AG08395 (cell line): ENCODE data around the gene SH2D3A.
"Not testable (repeated sequence)": the region's sequence is repeated elsewhere in the genome, so short reads cannot be mapped to it uniquely, and the experiment has no call there.

Experiments used
- DNase-seq: peaks from one replicate; pipeline ENCODE4 v3.0.0; 2012; ENCODE audit warnings: mixed read lengths, low spot score

SH2D3A gene

DNA sequence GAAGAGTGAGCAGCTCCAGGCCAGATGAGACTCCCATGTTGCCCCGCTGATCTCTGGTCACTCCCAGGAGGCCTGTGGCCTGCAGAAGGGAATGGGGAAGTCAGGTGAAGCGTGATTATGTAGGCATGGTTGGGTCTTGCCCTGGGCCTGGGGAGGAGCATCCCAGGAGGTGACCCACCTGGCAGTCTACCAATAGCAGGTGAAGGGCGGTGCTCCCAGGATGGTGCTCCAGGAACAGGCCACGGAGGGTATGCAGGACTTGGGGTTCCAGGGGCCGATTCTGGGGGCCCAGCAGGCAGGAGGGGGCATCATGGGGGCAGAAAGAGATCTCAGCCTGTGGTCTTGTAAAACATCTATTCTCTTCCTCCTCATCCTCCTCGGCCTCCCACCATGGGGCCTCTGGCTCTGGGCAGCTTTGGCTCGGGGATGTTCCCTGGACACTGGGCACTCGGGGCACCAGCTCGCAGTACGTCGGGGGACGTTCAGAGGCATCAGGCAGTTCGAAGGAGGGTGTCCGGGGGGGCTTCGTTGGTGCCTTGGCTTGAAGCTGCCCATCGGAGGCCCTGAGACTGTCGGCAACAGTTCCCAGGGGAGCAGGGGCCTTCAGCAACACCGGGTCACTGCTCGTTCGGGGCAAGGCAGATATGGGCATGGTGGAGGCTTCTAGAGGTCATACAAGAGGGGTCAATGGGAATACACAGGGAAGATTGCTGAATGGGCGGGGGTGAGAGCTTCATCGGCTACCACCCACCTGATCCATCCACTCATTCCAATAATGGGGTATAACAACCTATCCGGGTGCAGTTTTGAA is 12.4 kb downstream of the SH2D3A start:
- no peak for DNase-seq

DNA sequence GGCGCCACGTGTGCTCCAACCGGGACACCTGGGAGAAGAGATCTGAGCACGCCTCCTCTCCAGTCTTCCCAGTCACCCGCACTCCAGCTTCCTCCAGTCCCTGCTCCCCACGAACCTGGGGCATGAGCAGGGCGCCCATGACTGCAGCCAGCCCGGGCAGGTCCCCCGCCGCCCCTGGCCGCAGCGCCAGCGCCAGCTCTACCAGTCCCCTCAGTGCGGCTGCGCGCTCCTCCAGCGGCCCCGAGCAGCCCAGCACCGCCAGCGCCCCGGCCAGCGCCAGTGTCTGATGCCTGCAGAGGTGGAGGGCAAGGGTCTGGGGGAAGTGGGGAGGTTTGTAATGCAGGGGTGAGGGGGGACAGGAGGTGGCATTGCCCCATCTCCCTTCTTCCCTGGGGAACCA is 13.1 kb downstream of the SH2D3A start:
- no peak for DNase-seq

DNA sequence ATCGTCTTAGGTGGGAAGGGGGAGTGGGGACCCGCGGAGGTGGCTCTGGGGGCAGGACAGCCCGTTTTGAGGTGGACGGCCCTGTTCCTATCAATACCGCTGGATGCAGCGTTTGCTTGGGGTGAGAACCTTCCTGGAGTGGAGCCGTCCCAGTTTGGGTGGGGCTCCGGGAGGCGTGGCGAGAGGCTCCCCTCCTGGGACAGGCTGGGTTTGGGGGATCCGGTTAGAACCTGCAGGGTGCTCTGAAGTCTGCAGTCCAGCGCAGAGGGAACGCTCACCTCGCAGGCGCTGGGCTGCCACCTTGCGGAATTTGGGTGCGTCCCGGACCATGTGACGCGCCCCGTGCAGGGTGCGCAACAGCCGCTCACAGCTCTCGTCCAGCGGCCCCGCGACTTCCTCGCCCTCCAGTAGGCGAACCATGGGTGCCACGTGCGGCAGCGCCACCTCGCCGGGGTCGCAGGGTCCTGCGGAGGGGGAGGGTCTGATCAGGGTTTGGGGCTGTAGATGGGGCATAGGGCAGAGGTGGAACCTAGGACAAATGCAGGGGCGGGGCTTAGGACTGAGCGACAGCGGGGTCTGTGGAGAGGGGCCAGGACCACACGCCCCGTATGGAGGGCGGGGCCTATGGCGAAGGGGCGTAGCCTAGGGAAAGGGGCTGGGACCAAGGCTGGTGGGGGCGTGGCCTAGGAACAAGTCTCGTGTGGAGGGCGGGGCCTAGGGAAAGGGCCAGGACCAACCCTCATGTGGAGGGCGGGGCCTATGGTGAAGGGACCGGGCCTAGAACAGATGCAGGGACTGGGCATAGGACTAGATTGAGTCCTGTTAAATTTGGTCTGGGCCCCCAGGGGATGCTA is 13.8 kb downstream of the SH2D3A start:
- DNase-seq = peak; percentile 85

DNA sequence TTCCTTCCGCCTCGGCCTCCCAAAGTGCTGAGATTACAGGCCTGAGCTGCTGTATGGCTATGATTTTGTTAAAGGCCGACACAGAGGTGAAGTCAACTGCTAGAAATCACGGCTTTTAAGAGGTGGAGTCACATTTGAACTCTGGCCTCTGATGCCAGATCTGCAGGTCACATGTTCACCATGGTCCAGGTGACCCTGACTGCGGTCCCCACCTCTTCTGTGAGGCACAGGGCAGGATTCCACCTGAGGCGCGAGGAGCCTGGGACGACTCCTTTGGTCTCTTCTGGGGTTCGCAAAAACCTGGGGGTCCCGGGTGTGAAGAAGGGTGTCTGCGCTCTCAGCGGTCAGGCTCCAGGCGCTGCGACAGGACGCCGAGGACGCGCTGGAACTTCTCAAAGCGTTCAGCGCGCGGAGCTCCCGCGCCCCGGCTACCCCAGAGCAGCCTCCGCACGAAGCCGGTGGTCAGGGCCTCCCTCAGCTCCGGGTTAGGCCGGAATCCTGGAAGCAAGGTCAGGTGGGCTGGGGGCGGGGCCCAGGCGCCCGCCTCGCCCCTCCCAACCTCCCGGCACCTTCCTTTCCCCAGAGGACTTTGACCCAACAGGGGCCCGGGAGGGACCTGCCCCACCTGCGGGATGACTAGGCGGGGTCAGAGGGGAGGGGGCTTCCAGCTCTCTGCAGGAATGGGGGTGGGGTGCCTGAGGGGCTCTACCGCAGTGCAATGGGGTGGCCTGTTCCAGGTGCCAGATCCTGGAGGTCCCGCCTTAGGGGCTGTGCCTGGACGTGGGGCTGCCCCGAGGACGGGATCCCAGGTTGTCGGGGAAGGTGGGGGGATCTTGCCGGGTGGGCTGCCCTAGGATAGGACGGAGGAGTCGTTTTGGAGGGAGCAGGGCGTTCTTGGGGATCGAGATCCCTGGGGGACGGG is 14.7 kb downstream of the SH2D3A start:
- no peak for DNase-seq

DNA sequence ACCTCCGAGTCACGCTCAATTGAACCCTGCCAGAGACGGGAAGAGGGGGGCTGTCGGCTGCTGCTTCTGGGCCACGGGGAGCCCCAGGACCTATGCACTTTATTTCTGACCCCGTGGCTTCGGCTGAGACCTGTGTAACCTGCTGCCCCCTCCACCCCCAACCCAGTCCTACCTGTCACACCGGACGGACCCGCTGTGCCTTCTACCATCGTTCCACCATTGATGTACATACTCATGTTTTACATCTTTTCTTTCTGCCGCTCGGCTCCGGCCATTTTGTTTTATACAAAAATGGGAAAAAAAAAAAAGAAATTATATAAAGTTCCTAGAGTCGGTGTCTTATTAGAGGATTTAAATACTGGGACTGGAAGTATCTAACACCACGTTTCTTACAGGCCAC is 16.0 kb downstream of the SH2D3A start:
- DNase-seq = no peak

DNA sequence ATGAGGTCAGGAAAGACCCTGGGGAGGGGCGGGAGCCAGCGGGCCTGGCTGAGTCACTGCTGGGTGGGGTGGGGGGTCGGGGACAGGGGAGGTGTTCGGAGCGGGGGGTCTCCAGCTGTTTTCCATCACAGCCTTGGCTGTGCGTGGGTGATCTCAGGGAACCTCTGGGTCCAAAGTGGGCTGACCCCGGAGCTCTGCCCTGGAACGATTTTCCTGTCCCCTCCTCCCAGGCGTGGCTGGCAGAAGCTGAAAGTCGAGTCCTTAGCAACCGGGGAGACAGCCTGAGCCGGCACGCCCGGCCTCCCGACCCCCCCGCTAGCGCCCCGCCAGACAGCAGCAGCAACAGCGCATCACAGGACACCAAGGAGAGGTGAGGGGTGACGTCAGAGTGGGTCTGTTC is 17.2 kb downstream of the SH2D3A start:
- DNase-seq = no peak

DNA sequence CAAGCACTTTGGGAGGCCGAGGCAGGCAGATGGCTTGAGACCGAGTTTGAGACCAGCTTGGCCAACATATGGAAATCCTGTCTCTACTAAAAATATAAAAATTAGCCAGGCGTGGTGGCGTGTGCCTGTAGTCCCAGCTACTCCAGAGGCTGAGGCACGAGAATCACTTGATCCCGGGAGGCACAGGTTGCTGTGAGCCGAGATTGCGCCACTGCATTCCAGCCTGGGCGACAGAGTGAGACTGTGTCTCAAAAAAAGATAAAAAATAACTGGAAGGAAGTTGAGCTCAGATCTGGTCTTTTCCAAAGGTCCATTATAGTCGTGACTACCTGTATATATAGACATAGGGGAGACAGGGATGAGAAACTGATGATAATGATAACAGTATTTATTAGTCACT is 18.7 kb downstream of the SH2D3A start:
- DNase-seq = not testable (repeated sequence)

DNA sequence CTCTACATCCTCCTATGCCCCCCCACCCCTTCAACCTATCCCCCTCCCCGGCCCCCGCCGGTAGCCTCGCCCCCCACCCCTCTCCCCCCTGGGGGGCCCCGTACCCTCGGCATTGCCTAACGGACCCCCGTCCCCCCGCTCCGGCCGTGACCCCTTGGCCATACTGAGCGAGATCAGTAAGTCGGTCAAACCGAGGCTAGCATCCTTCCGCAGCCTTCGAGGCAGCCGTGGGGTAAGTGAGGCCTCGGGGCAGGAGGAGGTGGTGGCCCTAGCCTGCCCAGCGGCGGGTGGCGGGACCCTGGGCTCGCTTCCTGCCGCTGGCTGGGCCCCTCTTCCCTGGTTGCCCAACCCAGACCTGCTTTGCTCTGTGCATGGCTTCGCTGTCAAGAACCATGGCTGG is 21.3 kb downstream of the SH2D3A start:
- no peak for DNase-seq

DNA sequence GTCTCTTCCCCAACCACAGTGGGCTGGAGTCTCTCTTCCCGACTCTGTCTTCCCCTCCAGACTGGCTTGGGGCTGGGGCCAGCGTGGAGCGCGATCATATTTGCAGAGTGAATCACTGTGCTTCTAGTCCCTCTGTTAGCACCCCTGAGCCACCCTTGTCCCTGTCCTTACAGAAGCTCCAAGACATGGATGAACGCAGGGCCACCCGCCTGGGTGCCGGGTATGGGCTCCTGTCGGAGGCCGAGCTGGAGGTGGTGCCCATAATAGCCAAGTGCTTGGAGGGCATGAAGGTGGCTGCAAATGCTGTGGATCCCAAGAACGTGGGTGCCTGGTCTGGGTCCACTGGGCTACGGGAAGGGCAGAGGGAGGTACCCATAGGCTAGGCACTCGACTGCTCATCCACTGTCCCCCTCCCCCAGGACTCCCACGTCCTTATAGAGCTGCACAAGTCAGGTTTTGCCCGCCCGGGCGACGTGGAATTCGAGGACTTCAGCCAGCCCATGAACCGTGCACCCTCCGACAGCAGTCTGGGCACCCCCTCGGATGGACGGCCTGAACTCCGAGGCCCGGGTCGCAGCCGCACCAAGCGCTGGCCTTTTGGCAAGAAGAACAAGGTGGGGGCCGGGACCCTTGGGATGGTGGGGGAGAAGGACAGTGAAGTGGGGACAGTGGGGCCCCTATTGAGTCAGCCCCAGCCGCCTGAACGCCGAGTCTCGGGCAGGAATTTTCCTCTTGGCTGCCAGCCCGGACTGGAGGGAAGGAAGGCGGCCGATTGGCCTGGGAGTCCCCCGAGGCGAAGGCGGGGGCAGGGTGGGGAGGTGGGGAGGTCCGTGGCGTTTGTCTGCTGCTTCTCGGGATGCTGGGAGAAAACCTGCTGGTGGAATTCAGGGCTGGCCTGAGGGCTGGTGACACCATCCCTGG is 22.6 kb downstream of the SH2D3A start:
- DNase-seq = peak; percentile 95

DNA sequence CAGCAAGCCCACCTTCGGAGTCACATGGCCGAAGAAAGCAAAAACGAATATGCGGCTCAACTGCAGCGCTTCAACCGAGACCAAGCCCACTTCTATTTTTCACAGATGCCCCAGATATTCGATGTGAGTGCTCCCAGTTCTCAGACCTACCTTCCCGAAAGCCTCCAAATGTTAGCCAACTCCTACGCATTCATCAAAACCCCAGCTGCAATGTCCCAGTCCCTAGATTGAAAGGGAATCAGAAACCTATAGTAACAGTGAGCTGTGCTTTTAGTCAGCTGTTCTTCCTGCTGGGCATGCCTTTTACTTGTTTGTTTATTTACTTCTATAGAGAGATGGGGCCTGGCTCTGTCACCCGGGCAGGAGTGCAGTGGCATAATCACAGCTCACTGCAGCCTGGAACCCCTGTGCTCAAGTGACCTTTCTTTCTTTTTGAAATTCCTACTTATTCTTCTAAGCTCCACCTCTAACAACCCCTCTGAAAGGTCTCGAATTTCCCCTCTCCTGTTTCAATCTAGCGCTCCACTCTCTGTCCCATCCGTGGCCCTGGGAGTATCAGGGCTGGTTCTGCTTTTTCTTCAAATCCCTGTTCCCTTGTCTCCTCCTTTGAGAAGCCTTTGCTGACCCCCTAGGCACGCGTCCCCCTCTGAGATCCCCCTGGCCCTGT is 23.4 kb downstream of the SH2D3A start:
- DNase-seq = no peak

DNA sequence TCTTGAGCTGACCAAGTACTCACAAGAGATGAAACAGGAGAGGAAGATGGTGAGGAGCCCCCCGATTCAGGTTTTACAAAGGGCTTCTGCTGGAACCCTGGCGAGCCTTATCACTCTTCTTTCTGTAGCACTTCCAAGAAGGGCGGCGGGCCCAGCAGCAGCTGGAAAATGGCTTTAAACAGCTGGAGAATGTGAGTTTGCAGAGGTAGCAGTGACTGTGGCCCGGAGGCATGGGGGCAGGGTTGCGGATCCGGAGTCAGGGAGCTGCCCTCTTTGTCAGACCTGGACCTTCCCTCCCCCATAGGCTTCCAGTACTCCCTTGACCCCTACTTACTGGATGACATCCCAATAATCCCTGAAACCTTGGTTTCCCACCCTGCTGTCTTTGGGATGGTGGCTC is 24.2 kb downstream of the SH2D3A start:
- DNase-seq = no peak

DNA sequence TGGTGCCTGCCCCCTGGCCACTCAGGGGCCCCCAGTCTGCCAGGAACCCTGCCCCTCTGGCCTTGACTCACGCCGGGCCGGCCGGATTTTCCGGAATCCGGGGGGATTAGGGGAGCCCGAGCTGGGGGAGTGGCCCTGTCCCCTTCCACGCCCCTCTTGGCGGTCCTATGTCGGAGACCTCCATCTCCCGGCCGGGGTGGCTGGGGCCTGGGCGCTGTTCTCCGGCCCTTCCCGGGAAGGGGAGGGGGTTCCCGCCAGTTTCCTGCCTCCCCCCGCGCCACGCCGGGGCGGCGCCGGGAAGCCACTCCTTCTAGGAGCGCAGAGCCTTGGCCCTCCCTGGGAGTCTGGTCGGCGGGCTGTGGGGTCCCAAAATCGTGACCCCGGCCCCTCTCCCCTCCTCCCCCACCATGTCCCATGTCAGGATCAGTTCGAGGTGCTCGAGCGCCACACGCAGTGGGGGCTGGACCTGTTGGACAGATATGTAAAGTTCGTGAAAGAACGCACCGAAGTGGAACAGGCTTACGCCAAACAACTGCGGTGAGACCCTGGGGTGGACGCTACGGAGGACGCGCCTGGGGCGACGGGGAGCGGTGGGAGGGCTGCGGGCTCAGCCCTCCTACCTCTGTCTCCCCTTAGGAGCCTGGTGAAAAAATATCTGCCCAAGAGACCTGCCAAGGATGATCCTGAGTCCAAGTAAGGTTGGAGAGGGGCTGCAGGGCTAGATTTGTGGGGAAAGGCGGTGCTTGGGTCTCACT is 26.5 kb downstream of the SH2D3A start:
- peak; percentile 27 for DNase-seq

DNA sequence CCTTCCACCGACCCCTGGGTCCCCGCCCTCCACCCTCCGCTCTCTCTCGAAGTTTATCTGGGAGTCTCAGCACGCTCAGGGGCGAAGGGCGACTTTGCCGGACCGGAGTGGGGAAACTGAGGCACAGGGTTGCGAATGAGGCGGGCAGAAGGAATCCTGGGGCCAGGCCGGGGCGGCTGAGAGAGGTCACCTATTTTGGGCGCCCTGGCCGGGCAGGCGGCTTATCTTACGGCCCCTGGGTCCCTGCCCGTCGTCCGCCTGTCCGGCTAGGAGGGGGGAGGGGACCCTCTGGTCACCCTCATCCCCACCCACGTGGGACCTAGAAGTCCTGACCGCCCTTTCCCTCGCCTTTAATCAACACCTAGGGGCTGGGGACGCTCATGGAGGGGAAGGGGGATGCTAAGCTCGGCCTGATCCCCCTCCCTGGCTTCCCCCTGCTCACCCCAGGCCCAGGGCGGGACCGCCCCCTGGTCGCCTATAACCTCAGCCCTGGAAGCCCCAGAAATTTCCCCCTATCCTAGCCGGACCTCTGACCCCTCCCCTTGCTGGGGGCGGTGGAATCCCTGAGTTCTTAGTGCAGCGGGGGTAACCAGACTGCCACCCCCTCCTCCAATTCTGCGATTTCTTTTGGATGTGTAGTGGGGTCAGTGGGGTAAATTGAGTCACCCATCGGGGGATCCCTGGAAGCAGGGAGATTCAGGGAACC is 27.2 kb downstream of the SH2D3A start:
- no peak for DNase-seq

DNA sequence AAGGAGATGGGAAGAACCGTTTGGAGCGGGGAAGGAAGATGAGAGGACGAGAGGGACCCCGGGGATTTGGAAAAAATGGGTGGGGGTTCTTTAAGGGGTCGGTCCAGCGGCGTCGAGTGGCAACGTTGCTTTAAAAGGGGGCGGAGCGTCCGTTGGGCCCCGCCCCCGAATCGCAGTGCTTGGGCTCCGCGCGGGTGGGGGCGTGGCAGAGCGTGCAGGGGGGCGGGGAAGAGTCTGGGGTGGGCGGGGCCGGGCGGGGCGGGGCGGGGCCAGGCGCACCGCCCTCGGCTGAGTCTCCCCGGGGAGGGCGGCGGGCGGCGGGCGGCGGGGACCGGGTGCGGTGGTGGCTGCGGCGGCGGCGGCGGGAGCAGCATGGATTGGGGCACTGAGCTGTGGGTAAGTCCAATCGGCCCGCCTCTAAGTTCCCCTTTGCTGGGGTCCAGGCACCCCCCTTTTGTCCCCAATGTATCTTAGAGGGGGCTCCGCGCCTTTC is 27.8 kb downstream of the SH2D3A start, which contains the start of gene TRIP10:
TSS of gene TRIP10 (plus strand) at position 291 of the 493 bp plus-strand sequence. CDS start at position 373, 82 bp downstream.
- DNase-seq = peak; percentile 94

DNA sequence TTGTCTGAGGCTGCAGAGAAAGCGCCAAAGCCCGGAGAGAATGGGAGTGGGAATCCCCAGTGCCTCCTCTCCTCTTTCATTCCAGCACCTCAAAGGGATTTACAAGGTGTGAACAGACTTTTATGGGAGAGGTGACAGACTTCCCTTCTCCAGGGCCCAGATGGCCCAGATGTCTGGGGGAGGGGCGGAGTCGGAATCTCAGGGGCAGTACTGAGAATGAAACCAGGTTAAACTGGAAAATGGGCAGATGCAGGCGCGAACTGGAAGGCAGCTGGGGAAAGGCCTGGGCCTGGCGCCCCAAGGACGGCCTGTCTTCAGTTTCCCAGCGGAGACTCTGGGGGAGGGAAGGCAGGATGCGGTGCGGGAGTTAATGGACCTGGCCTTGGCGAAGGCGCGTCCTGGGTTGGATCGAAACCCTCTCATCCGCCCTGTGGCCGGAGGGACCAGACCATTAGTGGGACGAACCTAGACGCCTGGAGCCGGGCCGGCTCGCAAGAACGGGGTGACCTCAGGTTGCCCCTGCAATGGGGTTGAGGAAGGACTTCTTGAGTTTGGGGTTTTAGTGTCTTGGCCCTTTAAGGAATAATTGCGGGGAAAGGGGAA is 28.3 kb downstream of the SH2D3A start:
- no peak for DNase-seq

DNA sequence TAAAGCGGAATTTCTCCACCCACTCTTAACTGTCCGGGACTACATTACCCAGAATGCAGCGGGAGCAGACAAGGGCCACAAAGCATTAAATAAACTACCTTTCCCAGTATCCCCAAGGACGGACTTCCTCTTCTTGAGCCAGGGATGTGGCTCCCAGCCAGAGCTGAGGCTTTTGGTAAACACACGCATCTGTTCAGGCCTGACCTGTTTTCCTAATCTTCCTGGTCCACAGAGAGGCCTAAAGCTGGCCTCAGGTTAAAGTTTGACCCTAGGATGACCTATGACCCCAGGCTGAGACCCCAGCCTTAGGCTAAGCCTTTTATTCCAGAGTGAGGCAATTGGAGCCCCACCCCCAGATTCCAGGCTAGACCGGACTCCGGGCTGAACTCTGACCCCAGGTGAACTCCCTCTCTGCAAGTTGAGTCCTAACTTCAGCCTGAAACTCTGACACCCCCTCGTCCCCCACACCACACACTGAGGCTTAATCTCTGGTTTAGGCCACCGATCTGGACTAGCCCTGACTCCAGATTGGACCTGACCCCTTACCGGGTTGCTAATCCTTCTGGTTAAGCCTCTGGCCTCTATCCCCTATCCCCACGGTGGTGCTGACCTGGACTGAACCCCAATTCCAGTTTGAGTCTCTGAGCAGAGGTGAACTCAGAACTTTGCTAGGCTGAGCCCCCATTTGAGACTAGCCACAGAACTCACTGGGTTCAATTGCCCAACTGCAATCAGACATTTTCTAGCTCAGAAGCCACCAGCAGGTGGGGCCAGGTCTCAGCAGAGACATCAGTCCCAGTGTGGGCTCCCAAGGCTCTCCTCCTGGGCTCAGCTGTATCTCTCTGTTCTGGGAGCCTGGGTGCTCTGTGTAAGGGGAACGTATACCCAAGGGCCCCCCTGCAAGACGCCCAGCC is 29.1 kb downstream of the SH2D3A start:
- DNase-seq = peak; percentile 69

DNA sequence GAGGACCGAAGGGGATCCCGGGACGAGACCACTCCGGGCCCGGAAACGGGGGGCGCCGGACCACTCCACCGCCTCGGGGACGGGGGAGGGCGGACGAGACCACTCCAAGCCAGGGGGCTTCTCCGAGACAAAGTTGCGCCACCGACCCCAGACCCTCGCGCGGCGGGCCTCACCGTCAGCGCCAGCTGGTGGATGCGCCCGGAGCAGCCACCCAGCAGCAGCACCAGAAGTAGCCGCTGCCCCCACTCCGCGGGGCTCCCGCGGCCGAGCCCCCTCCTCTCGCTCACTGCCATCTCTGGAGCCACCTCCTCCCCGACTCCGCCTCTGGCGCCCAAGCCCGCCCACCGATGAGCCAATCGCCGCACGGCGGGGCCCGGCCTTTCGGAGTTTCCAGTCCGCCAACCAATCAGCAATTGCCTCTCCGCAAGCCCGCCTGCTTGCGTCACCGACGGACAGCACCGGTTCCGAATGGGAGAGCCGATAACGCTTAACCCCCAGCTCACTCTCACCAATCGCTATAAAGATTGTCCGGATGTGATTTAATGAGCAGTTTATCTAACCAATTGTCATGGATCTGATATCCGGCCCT is 29.9 kb downstream of the SH2D3A start, which contains the start of gene GPR108:
TSS of gene GPR108 (minus strand) at position 297 of the 589 bp plus-strand sequence. CDS start at position 293, 4 bp downstream.
- peak; percentile 100 for DNase-seq
